Measurements from ENCODE around the gene RBL2. TPM values are rescaled to one million over a fixed set of nuclear protein-coding genes. Genes with fewer than 3 reads are reported as not detected.

Gene RBL2
- total and polyA plus RNA-seq, 2 of the 13 experiments (the other 11 are each of a cell fraction or from before 2014, with no cell fraction given) = 41.2 to 60.9 TPM

DNA sequence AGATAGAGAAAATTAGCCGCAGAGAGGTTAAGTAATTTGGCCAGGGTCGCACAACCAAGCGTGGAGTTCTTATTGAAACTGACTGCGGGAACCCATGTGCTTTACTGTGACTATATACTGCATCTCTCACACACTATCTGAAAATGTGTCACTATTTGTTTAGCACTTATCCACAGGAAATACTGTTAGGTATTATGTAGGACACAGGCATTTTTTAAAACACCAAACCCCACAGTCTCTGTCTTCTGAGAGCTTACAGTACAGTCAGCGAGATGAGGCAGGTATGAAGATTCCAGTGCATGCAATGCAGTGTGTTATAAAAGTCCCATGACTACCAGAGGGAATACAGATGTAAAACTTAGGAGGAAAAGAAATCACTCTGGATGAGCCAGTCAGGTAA lies 11.3 kb downstream of the RBL2 start:
- ATAC-seq (no peak), DNase-seq (ENCODE audit: low spot score) (no peak), FAIRE-seq (no peak)
- no peaks in the 10 kb centered on the region for H4K20me1 ChIP-seq (ENCODE audit: insufficient read depth, low read length)
- H3K36me3 ChIP-seq (replicated peaks in 1 of 2; ENCODE audit: control insufficient read depth in 1 of 2, insufficient read depth in 2 of 2, low read length in 2 of 2) = peaks cover 12 to 40% of the 10 kb centered on the region in 2 experiments
- ChIA-PET POLR2A (interaction anchor here (2.3 kb wide), 1 partner anchor 10 kb away, joined by 12 read pairs; no protein-coding TSS in a partner anchor), CTCF (ENCODE audit: low intra/inter-chr PET ratio, low total read pairs) (no interaction called here)
- TF ChIP-seq MYC (CRISPR knock-in tag; IDR thresholded peaks at IDR 0.05; ENCODE audit: borderline replicate concordance) (no peak), ZBTB43 (CRISPR knock-in tag; conservative IDR thresholded peaks at IDR 0.05) (no peak), ZNF564 (CRISPR knock-in tag; IDR thresholded peaks at IDR 0.05) (no peak), JARID2 (CRISPR knock-in tag; IDR thresholded peaks at IDR 0.05; ENCODE audit: insufficient replicate concordance) (no peak), ZFYVE20 (CRISPR knock-in tag; IDR thresholded peaks at IDR 0.05; ENCODE audit: borderline replicate concordance, low read depth) (no peak), HDAC6 (IDR thresholded peaks at IDR 0.05; ENCODE audit: low read depth, low read length) (no peak), RBAK (CRISPR knock-in tag; IDR thresholded peaks at IDR 0.05) (no peak), PHF5A (CRISPR knock-in tag; IDR thresholded peaks at IDR 0.05; ENCODE audit: low read depth, unreplicated experiment) (no peak), ZNF678 (CRISPR knock-in tag; IDR thresholded peaks at IDR 0.05) (no peak), MLLT10 (CRISPR knock-in tag; IDR thresholded peaks at IDR 0.05) (no peak)
- TF ChIP-seq, protein P1, sequence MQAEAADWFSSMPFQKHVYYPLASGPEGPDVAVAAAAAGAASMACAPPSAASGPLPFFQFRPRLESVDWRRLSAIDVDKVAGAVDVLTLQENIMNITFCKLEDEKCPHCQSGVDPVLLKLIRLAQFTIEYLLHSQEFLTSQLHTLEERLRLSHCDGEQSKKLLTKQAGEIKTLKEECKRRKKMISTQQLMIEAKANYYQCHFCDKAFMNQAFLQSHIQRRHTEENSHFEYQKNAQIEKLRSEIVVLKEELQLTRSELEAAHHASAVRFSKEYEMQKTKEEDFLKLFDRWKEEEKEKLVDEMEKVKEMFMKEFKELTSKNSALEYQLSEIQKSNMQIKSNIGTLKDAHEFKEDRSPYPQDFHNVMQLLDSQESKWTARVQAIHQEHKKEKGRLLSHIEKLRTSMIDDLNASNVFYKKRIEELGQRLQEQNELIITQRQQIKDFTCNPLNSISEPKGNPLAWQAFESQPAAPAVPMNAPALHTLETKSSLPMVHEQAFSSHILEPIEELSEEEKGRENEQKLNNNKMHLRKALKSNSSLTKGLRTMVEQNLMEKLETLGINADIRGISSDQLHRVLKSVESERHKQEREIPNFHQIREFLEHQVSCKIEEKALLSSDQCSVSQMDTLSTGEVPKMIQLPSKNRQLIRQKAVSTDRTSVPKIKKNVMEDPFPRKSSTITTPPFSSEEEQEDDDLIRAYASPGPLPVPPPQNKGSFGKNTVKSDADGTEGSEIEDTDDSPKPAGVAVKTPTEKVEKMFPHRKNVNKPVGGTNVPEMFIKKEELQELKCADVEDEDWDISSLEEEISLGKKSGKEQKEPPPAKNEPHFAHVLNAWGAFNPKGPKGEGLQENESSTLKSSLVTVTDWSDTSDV (CRISPR knock-in tag; IDR thresholded peaks at IDR 0.05) = no peak
- TF ChIP-seq, protein P2, sequence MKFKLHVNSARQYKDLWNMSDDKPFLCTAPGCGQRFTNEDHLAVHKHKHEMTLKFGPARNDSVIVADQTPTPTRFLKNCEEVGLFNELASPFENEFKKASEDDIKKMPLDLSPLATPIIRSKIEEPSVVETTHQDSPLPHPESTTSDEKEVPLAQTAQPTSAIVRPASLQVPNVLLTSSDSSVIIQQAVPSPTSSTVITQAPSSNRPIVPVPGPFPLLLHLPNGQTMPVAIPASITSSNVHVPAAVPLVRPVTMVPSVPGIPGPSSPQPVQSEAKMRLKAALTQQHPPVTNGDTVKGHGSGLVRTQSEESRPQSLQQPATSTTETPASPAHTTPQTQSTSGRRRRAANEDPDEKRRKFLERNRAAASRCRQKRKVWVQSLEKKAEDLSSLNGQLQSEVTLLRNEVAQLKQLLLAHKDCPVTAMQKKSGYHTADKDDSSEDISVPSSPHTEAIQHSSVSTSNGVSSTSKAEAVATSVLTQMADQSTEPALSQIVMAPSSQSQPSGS (CRISPR knock-in tag; IDR thresholded peaks at IDR 0.05) = no peak
- TF ChIP-seq, protein P3, sequence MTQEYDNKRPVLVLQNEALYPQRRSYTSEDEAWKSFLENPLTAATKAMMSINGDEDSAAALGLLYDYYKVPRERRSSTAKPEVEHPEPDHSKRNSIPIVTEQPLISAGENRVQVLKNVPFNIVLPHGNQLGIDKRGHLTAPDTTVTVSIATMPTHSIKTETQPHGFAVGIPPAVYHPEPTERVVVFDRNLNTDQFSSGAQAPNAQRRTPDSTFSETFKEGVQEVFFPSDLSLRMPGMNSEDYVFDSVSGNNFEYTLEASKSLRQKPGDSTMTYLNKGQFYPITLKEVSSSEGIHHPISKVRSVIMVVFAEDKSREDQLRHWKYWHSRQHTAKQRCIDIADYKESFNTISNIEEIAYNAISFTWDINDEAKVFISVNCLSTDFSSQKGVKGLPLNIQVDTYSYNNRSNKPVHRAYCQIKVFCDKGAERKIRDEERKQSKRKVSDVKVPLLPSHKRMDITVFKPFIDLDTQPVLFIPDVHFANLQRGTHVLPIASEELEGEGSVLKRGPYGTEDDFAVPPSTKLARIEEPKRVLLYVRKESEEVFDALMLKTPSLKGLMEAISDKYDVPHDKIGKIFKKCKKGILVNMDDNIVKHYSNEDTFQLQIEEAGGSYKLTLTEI (CRISPR knock-in tag; conservative IDR thresholded peaks at IDR 0.05) = no peak
- no peak overlapping the region for H2AFZ ChIP-seq (ENCODE audit: low read length)
- H3K4me2 ChIP-seq (ENCODE audit: low read depth, low read length) = no peak overlapping the region
- no peak overlapping the region for H3K4me3 ChIP-seq (replicated peaks in 1 of 3; ENCODE audit: insufficient read depth in 1 of 3, low read depth in 2 of 3, low read length in 3 of 3)
- no peaks in the 10 kb centered on the region for H3K4me1 ChIP-seq (ENCODE audit: insufficient read depth, low read length)
- in situ Hi-C loops (cut with HindIII; ENCODE audit: extremely low pct_ligation_motif_present, low pct_unique_long_range_greater_than_20kb) = no loop called here
- H3K27ac ChIP-seq (ENCODE audit: extremely low read length, insufficient read depth, low read length) = no peak overlapping the region
- intact Hi-C loops (cut with micrococcal nuclease; ENCODE audit: unreplicated experiment) = no loop called here
- H3K27me3 ChIP-seq (ENCODE audit: control insufficient read depth in 1 of 2, insufficient read depth in 2 of 2, low read length in 2 of 2) = no peaks in the 10 kb centered on the region
- H3K79me2 ChIP-seq (ENCODE audit: insufficient read depth, low read length) = no peaks in the 10 kb centered on the region
- H3K9ac ChIP-seq (ENCODE audit: insufficient read depth, low read depth, low read length) = no peak overlapping the region
- no TSS peak for BruUV-seq (replicated peaks)
- WGBS (ENCODE audit: low lambda C conversion rate) = 95% methylated on average over 5 of the region's 5 CpGs
- H3K9me3 ChIP-seq (ENCODE audit: low read length) = no peaks in the 10 kb centered on the region

Data from HepG2 (cell line).